HG03095 (cell line): ENCODE data around the gene EXOC3L2.
"Not testable (repeated sequence)": the region's sequence is repeated elsewhere in the genome, so short reads cannot be mapped to it uniquely, and the experiment has no call there.

Source experiments
- ATAC-seq: cut with Tn5 transposase; IDR thresholded peaks from one replicate; pipeline ENCODE4 v1.9.1; 2021; ENCODE audit warnings: moderate library complexity; ENCODE audit not compliant: unreplicated experiment

Gene EXOC3L2

DNA sequence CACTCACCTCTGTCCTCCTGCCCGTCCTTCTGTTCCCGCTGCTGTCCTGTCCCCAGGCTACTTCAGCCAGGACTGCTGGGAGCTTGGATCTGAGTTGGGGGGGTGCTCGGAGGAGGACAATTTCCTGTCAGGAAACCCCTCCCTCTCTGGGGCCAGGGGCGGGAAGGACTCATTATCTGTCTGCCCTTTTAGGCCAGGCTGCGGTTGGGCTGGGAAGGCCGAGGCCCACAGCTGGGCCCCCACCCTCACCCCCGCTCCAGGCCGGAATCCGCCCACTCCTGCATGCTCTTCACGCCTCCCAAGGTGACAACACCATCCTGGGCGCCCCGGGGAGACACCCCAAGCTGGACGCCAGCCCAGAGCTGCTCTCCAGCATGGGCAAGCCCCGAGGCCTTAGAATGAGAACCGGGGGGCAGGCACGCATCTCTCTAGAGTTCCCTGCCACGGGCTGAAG, at the start of gene EXOC3L2:
TSS of gene EXOC3L2 (minus strand) at position 74 of the 454 bp plus-strand sequence. CDS start 6,362 bp downstream, outside the sequence.
- ATAC-seq: no peak

DNA sequence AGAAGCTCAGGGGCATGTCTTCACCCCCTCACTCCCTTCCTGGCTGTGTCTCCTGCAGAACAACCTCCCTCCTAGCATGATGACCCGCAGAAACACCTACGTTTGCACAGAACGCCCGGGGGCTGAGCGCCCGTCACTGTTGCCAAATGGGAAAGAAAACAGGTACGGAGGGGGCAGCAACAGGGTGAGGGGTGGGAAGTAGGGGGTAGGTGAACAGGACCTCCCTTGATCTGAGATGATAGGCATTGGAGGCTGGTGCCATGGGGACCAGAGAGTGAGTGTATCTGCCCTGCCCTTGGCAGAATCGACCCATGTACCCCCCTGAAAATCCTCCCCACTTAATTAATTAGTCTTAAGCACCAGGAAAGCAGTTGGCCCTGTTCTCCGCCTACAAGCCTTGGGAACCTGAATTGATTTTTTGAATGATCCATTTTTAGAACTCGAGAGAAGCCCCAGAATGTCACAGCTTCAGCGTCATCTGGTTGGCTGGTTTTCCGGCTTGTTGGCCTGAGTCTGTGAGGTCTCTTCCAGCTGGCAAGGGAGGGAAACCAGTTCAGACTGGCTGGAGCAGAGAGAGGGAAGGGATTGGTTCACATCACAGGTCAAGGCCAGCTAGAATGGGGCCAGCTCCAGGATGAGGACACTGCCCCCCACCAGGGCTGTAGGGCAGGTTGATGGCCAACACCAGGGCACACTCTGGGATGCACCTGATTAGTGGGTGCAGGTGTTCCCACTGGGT, 49.3 kb upstream of the EXOC3L2 start:
- ATAC-seq: no peak

DNA sequence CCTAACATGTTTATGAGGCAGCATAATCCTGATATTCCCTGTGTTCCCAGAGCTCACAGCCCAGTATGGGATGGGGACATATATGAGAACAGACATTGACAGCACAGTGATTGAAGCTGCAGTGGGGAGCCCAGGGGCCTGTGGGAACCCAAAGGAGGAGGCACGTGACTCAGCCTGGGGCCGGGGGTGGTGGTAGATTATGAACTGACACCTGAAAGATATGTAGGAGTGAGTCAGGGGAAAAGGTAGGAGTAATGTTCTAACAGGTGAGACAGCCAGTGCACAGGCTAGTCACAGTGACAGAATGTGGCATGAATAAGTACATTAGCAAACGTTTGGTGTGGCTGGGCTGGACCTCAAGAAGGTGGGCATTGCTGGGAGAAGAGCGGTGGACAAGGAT, 48.5 kb upstream of the EXOC3L2 start:
- no peak for ATAC-seq

DNA sequence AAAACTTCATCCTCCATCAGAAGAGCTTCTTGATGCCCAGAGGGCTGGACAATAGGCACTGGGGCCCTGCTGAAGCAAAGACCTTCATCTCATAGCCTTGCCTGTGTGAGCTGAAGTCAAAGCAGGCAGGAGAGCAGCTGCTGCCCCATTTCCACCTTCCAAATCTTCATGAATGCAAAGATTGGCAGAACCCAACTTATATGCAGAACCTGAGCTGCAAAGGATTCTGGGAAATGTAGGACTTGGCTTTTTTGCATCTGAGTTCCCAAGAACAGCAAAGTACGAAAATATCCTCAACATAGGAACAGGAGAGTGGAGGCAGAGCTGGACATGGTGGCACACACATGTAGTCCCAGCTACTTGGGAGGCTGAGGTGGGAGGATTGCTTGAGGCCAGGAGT, 46.6 kb upstream of the EXOC3L2 start:
- ATAC-seq: no peak

DNA sequence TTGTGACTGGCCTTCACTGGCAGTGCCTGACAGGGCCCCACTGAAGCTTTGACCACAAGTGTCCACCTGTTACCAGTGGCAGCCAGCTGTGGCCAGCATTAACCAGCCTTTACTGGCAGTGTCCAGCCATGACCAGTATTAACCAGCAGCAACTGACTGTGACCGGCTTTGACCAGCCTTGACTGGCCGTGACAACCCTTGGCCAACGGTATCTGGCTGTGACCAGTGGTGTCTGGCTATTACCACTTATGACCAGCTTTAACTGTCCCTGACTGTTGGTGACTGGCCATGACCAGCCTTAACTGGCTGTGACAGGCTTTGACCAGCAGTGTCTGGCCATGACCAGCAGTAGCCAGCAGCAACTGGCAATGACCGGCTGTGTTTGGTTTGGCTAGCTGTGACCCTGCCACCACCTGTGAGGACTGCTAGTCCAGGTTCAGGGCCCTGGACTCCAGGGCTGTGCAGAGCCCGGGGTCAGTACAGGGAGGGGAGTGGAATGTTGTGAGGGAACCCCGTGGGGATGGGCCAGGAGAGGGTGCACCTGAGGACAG, 45.2 kb upstream of the EXOC3L2 start:
- no peak for ATAC-seq

DNA sequence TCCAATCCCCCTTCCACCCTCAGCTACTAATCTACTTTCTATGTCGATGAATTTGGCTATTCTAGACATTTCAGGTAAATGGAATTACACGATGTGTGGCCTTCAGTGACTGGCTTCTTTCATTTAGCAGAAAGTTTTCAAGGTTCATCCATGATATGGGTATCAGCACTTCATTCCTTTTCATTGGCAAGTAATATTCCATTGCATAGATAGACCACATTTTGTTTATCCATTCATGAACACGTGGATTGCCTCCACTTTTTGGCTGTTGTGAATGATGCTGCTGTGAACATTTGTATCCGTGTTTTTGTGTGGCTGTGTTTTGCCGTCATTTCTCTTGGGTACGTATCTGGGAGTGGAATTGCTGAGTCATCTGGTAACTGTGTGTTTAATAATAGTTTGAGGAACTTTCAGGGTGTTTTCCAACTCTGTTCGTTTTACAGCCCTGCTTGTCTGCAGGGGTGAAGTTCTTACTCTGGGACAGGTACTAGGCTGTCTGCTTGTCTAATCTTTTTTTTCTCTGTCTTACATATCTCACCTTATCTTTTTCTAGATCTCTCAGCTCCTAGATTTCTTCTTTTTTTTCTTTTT, 38.3 kb upstream of the EXOC3L2 start:
- no peak for ATAC-seq

DNA sequence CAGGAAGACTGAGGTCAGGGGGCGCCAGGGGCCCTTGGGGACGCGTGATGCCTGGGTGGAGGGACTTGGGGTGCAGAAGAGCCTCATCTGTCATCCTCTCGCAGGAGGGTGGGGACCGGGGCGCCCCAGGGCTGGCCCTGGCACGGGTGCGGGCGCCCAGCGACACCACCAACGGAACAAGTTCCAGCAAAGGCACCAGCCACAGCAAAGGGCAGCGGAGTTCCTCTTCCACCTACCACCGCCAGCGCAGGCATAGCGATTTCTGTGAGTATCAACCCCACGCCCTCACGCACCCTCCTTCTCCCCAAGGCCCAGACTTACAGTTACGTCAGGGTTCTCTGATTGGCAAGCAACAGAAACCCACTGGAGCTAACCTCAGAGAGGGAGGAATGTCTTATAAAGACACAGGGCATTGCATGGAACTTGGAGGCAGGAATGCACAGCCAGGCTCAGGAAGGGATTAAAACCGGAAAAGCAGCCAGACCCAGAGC, 35.3 kb upstream of the EXOC3L2 start:
- no peak for ATAC-seq

DNA sequence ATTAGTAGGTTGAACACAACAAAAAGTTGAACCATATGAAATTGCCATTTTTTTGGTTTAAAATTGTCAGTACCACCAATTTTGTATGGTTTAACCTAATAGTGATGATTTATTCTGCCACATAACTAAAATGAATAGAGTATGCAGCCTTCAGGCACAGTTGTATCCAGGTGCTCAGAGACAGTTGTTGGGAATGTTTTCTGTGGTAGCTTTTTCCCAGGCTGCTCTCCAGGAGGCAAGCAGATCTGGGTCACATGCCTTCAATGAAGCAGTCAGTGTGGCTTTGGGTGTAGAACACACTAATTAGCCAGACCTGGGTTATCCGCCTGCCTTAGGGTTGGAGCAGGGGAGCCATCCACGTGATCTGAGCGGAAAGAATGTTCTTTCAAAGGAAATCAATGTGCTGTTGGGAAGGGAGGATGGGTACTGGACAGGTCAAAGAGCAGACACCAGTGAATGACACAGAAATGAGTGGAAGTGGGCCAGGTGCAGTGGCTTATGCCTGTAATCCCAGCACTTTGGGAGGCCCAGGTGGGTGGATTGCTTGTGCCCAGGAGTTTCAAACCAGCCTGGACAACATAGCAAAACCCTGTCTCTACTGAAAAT, 34.5 kb upstream of the EXOC3L2 start:
- no peak for ATAC-seq

DNA sequence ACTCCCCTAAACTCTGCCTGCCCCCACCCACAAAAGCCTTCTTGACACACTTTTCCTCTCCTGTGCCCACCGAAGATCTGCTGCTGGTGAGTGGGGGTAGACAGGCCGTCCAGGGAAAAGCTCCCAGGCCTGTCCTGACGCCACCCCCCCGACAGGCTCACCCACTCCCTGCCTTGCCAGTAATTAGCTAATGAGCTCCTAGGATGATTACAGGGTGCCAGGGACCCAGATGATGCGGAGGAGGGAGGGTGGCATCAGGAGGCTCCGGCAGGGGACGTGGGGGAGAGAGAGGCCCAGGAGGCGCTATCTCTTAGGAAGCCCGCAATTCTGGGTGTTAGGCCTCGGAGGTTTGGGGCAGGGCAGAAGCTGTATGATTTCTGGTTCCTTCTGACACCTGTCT, 32.9 kb upstream of the EXOC3L2 start:
- ATAC-seq: no peak

DNA sequence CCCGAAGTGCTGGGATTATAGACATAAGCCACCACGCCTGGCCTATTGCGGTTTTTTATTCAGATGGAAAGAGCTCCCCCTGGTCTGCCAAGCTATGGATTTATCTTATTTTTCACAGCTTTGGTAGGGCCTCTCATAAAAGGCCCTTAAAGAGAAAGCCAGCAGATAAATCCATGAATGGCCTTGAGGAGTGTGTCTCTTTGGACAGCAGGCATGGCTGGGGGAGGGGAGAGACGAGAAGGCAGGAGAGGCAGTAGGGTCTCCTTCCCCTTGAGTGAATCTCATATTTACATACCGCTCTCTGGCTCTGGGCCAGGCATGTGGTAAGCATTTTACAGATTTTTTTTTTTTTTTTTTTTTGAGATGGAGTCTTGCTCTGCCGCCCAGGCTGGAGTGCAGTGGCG, 31.1 kb upstream of the EXOC3L2 start:
- ATAC-seq: no peak

DNA sequence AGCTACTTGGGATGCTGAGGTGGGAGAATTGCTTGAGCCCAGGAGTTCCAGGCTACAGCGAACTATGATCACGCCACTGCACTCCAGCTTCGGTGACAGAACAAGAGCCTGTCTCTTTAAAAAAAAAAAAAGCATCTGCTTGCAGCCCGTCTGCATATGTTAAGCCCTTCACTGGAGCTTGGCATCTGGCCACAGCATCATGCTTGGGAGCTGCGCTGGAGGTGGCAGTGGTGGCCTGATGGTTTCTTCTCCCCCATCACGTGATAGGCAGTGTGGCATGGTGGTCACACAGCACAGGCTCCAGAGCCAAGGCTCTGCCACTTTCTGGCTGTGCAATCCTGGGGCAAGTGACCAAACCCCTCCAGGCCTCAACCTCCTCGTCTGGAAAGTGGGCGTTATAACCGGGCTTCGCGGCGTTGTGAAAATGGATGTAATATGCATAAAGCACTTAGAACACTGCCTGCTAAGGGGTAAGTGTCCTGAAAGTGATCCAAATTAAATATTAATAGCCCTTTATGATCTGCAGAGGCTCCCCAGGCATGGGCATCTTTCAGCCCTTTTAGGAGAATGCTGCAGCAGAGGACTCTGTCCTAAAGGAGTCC, 30.3 kb upstream of the EXOC3L2 start:
- ATAC-seq: no peak

DNA sequence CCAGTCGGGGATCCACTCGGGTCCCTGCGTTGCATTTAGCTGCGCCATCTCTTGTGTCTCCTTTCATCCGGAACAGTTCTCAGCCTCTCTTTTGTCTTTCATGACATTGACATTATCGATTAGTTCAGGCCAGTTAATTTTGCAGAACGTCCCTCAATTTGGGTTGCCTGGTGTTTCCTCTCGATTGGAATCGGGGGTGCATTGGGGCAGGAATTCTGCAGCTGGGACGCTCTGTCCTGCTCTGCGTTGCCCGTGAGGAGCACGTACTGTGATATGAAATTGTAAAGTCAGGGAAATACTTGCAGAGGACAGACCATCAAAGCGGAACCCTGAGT, 28.3 kb upstream of the EXOC3L2 start:
- ATAC-seq: no peak

DNA sequence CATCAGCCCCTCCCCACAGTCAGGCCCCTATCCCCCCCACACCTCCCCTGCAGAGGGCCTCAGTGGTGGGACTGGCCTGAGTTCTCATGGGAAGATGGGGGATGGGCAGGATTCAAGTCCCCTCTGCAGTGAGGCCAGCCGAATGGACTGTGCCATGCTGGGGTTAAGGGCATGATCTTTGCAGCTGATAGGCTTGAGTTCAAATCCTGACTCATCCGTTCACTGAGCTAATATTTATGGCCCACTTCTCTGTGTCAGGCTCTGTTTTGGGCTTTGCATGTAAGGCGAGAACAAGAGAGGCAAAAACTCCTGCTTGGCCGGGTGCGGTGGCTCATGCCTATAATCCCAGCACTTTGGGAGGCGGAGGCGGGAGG, 26.5 kb upstream of the EXOC3L2 start:
- ATAC-seq: no peak

DNA sequence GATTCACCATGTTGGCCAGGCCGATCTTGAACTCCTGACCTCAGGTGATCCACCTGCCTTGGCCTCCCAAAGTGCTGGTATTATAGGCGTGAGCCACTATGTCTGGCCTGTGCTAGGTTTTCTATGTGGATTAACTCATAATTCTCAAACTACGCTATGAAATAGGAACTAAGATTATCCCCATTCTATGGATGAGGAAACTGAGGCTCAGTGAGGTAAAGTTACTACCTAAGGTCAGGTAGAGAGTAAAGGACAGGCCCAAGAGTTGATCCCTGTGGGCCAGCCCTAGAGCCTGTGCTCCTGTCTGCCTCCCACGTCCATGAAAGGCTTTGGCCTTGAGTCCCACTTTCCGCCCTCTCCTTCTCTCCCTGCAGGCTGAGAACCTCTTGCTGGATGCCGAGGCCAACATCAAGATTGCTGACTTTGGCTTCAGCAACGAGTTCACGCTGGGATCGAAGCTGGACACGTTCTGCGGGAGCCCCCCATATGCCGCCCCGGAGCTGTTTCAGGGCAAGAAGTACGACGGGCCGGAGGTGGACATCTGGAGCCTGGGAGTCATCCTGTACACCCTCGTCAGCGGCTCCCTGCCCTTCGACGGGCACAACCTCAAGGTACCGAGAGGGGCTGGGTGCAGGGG, 26.0 kb upstream of the EXOC3L2 start:
- no peak for ATAC-seq

DNA sequence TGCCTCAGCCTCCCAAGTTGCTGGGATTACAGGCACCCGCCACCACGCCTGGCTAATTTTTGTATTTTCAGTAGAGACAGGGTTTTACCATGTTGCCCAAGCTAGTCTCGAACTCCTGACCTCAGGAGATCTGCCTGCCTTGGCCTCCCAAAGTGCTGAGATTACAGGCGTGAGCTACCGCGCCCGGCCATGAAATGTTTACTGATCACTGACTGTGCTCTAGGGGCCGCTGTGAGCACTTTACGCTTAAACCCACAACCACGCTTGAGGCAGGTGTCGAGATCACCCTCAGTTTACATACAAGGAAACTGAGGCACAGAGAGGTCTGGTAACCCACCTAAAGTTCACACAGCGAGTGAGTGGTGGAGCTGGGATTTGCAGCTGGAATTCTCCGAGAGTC, 24.7 kb upstream of the EXOC3L2 start:
- not testable (repeated sequence) for ATAC-seq

DNA sequence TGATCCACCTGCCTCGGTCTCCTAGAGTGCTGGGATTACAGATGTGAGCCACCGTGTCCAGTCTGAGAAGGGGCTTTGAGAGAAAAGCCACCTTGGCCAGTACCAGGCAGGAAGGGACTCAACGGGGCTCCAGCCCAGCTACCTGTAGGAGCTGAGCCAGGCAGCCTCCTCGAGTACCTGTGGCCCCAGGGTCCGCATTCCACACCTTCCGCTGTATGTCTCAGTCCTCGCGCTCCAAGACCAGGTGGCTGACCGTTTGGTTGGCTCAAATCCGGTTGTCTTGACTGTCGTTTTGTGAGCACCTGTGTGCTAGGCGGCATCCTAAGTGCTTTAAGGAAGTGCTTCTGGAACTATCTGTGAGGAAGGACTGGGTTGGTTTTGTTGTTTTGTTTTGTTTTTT, 22.1 kb upstream of the EXOC3L2 start:
- ATAC-seq: no peak

DNA sequence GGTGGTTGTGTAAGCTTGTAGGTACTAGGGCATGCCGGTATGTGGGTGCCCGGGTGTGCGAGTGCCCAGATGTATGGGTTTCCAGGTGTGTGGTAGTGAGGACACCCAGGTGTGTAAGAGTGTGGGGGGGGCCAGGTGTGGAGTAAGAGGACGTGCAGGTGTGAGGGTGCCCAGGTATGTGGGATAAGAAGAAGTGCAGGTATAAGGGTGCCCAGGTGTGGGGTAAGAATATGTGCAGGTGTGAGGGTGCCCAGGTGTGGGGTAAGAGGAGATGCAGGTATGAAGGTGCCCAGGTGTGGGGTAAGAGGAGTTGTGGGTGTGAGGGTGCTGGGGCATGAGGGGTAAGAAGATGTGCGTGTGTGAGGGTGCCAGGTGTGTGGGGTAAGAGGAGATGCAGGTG, 20.2 kb upstream of the EXOC3L2 start:
- no peak for ATAC-seq

DNA sequence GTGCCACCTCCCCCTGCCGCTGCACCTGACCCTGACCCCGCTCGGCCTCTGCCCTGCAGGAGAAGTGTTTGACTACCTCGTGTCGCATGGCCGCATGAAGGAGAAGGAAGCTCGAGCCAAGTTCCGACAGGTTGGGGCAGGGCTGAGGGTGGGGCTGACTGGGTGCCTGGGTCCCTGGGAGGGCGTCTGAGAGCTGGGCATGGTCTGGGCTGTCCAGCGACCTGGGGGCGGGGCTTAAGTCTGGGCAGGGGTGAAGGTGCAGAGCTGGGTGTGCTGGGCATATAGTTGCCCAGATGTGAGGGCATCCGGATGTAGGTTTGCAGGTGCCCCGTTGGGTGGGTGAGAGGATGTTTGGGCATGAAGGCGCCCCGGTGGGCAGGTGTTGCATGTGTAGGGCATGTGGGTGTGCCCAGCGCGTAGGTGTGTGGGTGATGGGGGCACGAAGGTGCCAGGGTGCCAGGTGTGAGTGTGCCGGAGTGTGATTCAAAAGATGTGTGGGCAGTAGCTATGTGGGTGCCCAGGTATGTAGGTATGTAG, 19.6 kb upstream of the EXOC3L2 start:
- ATAC-seq: no peak

DNA sequence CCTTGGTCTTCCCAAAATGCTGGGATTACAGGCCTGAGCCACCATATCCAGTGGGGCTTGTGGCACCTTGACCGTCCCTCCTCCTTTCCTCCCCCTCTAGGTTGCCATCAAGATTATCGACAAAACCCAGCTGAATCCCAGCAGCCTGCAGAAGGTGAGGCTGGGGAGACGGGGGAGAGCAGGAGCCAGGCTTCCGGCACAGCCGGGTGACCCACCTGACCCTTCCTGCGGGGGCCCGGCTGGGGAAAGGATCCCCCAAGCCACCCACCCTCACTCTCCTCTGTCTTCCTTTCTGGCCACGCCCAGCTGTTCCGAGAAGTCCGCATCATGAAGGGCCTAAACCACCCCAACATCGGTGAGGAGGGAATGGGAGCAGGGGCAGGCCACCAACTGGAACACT, 17.8 kb upstream of the EXOC3L2 start:
- no peak for ATAC-seq

DNA sequence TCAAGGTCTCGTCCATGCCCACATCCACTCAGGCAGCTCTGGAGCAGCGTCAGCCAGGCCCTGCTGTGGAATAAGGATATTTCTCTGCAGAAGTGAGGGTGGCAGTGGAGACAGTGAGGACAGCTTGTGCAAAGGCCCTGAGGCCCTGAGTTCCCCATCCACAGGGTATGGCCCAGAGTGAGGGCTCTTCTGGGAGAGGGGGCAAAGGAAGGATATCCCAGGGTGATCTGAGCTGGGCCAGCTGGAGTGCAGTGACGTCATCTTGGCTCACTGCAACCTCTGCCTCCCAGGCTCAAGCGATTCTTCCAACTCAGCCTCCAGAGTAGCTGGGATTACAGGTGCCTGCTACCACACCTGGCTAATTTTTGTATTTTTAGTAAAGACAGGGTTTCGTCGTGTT, 17.4 kb upstream of the EXOC3L2 start:
- ATAC-seq: no peak

DNA sequence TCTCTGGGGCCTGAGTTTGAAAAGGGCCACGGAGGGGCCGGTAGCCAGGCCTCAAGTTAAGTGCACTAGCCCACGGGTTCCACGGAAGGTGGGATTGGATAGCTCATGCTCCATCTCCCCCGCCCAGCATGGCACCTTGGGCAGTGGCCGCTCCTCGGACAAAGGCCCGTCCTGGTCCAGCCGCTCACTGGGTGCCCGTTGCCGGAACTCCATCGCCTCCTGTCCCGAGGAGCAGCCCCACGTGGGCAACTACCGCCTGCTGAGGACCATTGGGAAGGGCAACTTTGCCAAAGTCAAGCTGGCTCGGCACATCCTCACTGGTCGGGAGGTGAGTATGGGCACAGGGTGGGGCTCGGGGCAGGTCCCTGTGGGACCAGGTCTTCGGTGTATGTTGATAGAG, 13.7 kb upstream of the EXOC3L2 start:
- ATAC-seq: no peak
